ENCODE data around the gene LIPT1.
A peak's percentile ranks its signal among the peaks of the same experiment; 100 is the strongest.

Gene LIPT1

DNA sequence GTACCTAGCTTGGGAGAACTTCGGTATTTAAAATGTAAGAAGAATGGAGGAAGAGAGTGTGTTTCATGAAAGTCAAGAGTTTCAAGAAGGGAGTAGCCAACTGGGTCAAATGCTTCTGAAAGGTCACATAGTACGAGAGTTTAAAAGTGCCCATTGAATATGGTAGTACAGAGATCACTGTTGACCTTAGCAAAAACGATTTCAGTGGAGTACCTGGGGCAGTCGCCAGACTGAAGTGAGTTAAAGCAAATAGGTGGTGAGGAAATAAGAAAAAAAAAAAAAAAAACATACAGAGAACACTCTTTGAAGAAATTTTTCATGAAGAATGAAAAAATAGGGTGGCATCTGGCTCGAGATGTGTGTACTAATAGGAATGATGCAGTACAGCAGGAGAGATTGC, 11.5 kb downstream of the LIPT1 start:
- TF ChIP-seq GLIS3 (CRISPR knock-in tag; IDR thresholded peaks at IDR 0.05) (no peak), ARNTL (CRISPR knock-in tag; IDR thresholded peaks at IDR 0.05; ENCODE audit: borderline replicate concordance, low read depth) (no peak), TCF4 (CRISPR knock-in tag; IDR thresholded peaks at IDR 0.05; ENCODE audit: borderline replicate concordance) (no peak), ZNF70 (CRISPR knock-in tag; IDR thresholded peaks at IDR 0.05) (no peak), ISL1 (CRISPR knock-in tag; IDR thresholded peaks at IDR 0.05) (no peak), OSR1 (CRISPR knock-in tag; IDR thresholded peaks at IDR 0.05) (no peak)
- TF ChIP-seq, protein P1, sequence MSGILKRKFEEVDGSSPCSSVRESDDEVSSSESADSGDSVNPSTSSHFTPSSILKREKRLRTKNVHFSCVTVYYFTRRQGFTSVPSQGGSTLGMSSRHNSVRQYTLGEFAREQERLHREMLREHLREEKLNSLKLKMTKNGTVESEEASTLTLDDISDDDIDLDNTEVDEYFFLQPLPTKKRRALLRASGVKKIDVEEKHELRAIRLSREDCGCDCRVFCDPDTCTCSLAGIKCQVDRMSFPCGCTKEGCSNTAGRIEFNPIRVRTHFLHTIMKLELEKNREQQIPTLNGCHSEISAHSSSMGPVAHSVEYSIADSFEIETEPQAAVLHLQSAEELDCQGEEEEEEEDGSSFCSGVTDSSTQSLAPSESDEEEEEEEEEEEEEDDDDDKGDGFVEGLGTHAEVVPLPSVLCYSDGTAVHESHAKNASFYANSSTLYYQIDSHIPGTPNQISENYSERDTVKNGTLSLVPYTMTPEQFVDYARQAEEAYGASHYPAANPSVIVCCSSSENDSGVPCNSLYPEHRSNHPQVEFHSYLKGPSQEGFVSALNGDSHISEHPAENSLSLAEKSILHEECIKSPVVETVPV (CRISPR knock-in tag; IDR thresholded peaks at IDR 0.05): no peak
- TF ChIP-seq, protein P2, sequence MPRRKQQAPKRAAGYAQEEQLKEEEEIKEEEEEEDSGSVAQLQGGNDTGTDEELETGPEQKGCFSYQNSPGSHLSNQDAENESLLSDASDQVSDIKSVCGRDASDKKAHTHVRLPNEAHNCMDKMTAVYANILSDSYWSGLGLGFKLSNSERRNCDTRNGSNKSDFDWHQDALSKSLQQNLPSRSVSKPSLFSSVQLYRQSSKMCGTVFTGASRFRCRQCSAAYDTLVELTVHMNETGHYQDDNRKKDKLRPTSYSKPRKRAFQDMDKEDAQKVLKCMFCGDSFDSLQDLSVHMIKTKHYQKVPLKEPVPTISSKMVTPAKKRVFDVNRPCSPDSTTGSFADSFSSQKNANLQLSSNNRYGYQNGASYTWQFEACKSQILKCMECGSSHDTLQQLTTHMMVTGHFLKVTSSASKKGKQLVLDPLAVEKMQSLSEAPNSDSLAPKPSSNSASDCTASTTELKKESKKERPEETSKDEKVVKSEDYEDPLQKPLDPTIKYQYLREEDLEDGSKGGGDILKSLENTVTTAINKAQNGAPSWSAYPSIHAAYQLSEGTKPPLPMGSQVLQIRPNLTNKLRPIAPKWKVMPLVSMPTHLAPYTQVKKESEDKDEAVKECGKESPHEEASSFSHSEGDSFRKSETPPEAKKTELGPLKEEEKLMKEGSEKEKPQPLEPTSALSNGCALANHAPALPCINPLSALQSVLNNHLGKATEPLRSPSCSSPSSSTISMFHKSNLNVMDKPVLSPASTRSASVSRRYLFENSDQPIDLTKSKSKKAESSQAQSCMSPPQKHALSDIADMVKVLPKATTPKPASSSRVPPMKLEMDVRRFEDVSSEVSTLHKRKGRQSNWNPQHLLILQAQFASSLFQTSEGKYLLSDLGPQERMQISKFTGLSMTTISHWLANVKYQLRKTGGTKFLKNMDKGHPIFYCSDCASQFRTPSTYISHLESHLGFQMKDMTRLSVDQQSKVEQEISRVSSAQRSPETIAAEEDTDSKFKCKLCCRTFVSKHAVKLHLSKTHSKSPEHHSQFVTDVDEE (CRISPR knock-in tag; IDR thresholded peaks at IDR 0.05): no peak
- no peak for ATAC-seq

DNA sequence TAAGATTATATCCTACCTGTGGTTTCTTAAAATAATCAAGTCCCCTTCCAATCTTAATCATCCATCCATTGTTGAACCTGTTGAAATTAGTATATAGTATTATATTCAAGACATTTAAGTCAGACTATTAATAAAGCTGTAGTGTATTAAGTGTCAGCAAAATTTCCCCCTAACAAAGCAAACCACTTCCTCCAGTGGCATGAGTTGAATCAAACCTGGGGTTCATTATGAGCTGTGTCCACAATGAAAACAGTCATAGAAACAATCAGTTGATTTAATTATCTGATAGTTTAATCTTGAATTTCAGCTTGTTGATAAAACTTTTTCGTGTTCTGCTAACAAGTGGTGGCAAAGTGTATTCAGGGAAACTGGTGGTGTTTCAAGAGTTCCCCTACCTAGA, 14.8 kb downstream of the LIPT1 start:
- TF ChIP-seq, protein P3, sequence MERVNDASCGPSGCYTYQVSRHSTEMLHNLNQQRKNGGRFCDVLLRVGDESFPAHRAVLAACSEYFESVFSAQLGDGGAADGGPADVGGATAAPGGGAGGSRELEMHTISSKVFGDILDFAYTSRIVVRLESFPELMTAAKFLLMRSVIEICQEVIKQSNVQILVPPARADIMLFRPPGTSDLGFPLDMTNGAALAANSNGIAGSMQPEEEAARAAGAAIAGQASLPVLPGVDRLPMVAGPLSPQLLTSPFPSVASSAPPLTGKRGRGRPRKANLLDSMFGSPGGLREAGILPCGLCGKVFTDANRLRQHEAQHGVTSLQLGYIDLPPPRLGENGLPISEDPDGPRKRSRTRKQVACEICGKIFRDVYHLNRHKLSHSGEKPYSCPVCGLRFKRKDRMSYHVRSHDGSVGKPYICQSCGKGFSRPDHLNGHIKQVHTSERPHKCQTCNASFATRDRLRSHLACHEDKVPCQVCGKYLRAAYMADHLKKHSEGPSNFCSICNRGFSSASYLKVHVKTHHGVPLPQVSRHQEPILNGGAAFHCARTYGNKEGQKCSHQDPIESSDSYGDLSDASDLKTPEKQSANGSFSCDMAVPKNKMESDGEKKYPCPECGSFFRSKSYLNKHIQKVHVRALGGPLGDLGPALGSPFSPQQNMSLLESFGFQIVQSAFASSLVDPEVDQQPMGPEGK (CRISPR knock-in tag; IDR thresholded peaks at IDR 0.05; ENCODE audit: borderline replicate concordance): no peak
- TF ChIP-seq, protein P4, sequence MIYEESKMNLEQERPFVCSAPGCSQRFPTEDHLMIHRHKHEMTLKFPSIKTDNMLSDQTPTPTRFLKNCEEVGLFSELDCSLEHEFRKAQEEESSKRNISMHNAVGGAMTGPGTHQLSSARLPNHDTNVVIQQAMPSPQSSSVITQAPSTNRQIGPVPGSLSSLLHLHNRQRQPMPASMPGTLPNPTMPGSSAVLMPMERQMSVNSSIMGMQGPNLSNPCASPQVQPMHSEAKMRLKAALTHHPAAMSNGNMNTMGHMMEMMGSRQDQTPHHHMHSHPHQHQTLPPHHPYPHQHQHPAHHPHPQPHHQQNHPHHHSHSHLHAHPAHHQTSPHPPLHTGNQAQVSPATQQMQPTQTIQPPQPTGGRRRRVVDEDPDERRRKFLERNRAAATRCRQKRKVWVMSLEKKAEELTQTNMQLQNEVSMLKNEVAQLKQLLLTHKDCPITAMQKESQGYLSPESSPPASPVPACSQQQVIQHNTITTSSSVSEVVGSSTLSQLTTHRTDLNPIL (CRISPR knock-in tag; IDR thresholded peaks at IDR 0.05; ENCODE audit: low read depth): no peak
- ATAC-seq: no peak

DNA sequence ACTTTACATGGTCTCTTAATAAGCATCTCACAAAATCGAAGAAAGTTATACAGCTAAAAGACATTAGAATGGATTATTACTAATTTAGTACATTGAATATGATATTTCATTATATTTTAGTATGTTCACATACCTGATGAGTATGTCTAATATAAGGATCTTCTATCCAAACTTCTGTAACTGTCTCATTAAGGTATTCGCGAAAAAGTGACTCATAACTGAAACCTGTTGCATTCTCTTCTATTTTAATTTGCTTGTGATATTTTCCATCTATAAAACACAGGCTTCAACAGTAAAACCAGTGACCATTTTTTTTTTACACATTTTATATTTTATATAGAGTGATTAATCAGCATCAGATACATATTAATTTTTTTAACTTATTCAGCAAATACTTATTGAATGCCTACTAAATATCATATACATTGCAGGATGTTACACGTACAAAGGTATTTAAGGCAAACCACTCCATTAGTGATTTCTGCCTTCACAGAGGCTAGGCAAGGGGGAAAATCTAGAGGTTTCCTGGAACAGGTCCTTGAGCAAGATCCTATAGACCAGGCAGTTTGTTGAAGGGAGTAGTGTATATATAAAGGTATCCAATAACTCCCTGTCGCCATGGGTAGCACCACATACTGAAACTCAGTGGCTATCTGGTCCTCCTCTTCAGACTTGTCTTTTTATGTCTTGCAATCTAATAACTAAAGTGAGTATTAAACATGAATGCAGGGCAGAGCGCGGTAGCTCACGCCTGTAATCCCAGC, 16.8 kb downstream of the LIPT1 start:
- ATAC-seq: no peak
- TF ChIP-seq ZFP3 (CRISPR knock-in tag; IDR thresholded peaks at IDR 0.05) (no peak), OSR1 (CRISPR knock-in tag; IDR thresholded peaks at IDR 0.05) (no peak), ISL1 (CRISPR knock-in tag; IDR thresholded peaks at IDR 0.05) (no peak)
- TF ChIP-seq, protein P1 (CRISPR knock-in tag; IDR thresholded peaks at IDR 0.05): no peak

DNA sequence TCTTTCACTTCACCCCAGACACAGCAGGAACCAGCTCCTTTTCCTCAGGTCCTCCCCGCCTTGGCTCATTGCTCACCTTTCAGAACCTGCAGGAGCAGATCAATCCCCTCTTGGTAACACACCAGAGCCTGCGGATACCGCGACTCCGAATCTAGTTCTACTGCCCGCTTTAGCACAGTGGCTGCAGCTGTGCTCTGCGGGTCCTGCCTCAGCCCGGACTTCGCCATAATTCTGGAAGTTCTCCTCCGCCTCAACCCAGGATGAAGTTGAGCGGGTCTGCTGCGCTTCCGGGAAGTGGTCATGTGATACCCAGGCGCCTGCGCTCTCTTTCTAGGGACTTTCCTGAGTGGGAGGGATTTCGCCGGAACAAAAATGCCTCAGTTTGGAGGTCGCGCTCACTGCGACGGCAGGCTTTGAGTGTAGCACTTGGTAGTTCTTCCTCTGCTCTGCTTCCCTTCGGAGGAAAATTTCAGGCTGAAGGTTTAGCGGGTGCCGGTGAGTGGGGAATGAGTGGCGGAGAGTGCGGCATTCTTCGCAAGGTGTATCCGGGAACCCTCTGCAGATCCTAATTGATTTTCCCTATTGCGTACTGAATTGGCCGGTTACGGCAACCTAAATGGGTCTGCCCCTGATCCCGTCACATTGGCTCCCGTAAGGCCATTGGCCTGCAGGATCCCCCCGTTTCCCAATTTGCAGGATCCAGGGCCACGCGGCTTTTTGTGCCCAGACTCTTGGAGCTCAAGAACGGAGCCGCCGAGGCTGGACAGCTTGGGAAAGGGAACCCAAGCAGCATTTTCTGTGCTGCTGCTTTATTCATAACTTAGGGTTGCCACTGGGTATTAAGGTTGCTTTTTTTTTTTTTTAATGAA, 26.2 kb downstream of the LIPT1 start, which contains the start of the genes MITD1 and MRPL30:
Gene MITD1, minus strand, starts transcription at position 304 of the 869 bp plus-strand sequence. Its CDS starts 77 bp downstream, at position 227.
Gene MRPL30, plus strand, starts transcription at position 430 of the 869 bp plus-strand sequence. CDS start 5,020 bp downstream, outside the sequence.
- peak; percentile 94 for ATAC-seq
- TF ChIP-seq TOX (CRISPR knock-in tag; IDR thresholded peaks at IDR 0.05; ENCODE audit: borderline replicate concordance) (no peak), RARB (CRISPR knock-in tag; IDR thresholded peaks at IDR 0.05) (no peak), ZNF70 (CRISPR knock-in tag; IDR thresholded peaks at IDR 0.05) (no peak), ZFP30 (CRISPR knock-in tag; IDR thresholded peaks at IDR 0.05) (no peak), ISL1 (CRISPR knock-in tag; IDR thresholded peaks at IDR 0.05) (no peak), PPARA (CRISPR knock-in tag; IDR thresholded peaks at IDR 0.05; ENCODE audit: borderline replicate concordance) (no peak), SNAI2 (CRISPR knock-in tag; IDR thresholded peaks at IDR 0.05) (no peak), ZFP3 (CRISPR knock-in tag; IDR thresholded peaks at IDR 0.05) (no peak)
- TF ChIP-seq, protein P4 (CRISPR knock-in tag; IDR thresholded peaks at IDR 0.05; ENCODE audit: low read depth): no peak
- TF ChIP-seq, protein P3 (CRISPR knock-in tag; IDR thresholded peaks at IDR 0.05; ENCODE audit: borderline replicate concordance): no peak
- TF ChIP-seq, protein P1 (CRISPR knock-in tag; IDR thresholded peaks at IDR 0.05): no peak

All from SK-N-SH treated with all-trans-retinoic acid at 6 μM for 48 hours (cell line).